ENCODE measurements around the gene TUT7.

TUT7 gene

DNA sequence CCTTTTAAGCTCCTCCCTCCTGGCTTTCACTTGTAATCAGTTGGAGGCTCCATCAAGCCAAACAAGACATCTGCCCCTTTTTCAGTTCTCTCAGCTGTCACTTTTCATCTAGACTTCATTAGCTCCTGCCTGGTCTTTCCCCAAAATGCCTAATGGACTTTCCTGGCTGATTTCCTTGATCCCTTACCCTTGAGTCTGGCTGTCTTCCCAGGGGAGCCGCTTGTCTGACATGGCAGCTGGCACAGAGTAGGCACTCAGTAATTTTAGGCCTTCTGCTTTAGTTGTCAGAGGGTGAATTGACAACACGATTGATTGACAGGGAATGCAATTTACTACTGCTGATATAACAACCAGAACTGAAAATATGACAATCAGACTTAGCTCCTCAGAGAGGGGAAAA is 96.8 kb downstream of the TUT7 start:
- no peak for DNase-seq (ENCODE audit: low read depth)

DNA sequence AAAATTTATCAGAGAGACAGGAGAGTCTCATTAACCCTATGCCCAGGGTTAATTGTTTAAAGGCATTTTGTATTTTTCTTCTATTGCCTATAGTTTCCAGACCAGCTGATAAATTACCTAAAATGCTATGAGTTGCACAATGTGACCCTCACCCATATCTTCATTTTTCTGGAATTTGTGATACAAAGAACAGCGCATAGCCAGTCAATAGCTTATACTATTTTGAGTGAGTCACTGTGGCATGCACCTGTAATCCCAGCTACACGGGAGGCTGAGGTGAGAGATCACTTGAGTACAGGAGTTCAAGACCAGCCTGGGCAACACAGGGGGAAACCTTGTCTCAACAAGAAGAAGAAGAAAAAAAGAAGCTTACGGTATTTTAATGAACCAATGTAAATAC is 97.6 kb downstream of the TUT7 start:
- no peak for DNase-seq (ENCODE audit: low read depth)

DNA sequence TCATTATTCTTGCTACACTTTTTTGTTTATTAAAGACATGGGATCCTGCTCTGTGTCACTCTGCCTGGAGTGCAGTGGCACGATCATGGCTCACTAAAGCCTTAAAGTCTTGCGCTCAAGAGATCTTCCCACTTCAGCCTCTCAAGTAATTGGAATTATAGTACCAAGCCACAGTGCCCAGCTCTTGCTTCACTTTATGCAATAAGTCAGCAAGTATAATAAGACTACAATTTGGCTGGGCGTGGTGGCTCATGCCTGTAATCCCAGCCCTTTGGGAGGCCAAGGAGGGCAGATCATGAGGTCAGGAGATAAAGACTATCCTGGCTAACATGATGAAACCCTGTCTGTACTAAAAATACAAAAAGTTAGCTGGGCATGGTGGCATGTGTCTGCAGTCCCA is 100.6 kb downstream of the TUT7 start:
- DNase-seq (ENCODE audit: low read depth) = no peak

DNA sequence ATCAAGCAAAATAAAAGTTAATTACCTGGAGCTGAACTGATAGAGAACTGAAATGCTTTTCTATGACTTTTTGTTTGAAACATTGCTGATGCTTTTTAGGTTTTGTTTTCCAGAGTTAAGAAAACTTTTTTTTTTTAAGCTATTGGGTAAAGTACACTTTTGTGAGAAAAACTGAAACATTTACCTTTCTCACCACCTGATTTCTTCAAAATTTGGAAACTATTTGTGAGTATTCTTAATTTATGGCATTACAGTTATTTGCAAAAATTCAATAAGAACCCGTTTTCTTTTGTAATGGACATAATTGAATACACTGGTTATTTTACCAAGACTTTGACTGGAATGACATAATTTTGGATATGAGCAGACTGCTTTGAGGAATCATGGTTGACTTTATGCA is 101.3 kb downstream of the TUT7 start:
- no peak for DNase-seq (ENCODE audit: low read depth)

- no peak for DNase-seq (ENCODE audit: low read depth)
Observed at GRCh38 chr9:86250123-86250522, 104.1 kb downstream of the TUT7 start.

GRCh38 chr9:86248746-86249145 is 105.5 kb downstream of the TUT7 start:
- no peak for DNase-seq (ENCODE audit: low read depth)

DNA sequence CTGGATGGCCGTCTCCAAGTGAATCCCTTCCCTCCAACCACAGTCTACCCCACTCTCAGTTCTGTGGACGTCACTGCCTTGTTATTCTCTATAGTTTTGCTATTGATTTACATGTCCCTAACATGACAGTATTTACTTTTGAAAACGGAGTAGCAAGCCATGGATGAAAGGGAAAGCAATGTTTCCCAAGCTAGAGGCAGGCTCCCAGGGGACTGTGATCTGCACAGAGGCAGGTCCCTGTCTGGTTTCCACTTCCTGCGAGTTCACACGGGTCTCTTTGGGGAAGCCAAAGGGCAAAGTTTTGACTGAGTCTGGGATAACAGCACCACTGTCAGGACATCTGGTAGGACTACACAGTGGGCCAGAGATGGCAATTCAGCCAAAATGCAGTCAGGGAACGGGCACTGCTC is 107.5 kb downstream of the TUT7 start:
- no peak for DNase-seq (ENCODE audit: low read depth)

DNA sequence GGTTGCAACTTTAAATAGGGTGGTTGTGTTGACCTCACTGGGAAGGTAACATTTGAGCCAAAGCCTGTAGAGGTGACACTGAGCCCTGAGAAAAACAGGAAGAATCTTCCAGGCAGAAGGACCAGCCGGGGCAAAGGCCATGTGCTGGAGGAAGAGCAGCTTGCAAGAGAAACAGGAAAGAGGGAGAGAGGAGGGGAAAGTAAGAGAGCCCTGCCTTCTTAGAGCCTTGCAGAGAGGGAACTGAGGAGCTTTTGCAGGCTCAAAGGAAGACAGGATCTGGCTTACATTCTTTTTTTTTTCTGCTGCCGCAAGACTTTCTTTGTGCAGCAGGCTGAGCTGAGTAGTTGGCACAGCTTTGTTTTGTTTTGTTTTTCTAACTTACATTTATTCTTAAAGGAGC is 112.1 kb downstream of the TUT7 start:
- DNase-seq (ENCODE audit: low read depth) = no peak

- DNase-seq (ENCODE audit: low read depth) = no peak
Observed at GRCh38 chr9:86241216-86241615, 113.0 kb downstream of the TUT7 start.

DNA sequence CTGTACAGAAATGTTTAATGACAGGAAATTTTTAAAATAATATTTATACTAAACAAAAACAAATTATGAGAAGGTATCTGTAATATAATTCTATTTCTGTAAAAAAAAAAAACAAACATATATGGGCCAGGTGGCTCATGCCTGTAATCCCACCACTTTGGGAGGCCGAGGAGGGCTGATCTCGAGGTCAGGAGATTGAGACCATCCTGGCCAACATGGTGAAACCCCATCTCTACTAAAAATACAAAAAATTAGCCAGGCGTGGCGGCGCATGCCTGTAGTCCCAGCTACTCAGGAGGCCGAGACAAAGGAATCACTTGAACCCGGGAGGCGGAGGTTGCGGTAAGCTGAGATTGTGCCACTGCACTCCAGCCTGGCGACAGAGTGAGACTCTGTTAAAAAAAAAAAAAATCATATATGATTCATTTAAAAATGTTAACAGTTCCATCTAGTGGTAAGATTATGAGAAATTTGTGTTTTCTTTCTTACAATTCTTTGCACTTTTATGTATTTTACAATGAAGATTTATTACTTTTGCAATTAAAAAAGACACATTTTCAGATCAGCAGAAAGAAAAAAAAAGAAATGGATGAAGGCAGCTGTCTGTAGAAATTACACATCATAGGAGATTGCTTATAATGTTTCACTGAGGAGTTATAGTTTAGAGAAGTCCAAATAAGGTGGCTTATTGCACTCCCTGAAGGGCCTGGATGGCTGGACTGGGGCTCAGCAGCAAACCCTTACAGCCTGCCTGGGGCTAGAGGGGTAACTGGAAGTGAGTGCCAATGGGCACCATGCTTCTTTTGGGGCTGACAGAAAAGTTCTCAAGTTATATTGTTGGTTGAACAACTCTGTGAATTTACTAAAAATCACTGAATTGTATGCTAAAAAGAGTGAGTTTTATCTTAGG is 115.1 kb downstream of the TUT7 start:
- DNase-seq (ENCODE audit: low read depth) = no peak
